ENCODE measurements around the gene ACYP2. TPM values are rescaled to one million over a fixed set of nuclear protein-coding genes. Genes with fewer than 3 reads are reported as not detected.

The ACYP2 gene
- total RNA-seq, 1 donor from 2014 or later: 5.9 TPM

DNA sequence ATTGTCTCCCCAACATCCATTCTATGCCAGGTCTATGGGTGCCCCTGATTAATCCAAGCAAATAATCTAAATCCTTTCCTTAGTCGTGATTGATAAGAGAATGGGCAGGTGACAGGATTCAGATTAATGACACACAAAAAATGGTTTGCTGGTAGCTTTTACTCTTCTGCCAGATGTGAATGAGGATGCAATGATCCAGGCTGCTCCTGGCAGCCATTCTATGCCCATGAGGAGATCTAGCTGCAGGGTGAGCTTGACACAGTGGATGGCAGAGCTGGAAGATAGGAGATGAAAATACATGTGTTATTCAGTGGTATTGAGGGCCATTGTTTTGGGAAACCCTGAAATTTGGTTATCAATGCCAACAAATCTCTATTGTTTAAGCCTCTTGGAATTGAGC is 69.7 kb downstream of the ACYP2 start:
- H3K9me3 Mint-ChIP-seq: no peaks in the 10 kb centered on the region
- H3K27me3 Mint-ChIP-seq (ENCODE audit: low read depth): no peaks in the 10 kb centered on the region
- no peak for DNase-seq (ENCODE audit: low read depth, low spot score)
- no peak overlapping the region for H3K27ac Mint-ChIP-seq (ENCODE audit: unreplicated experiment)
- no peaks in the 10 kb centered on the region for H3K4me1 Mint-ChIP-seq
- H3K4me3 Mint-ChIP-seq: no peak overlapping the region
- no peaks in the 10 kb centered on the region for H3K36me3 Mint-ChIP-seq (ENCODE audit: low read depth)
- TF ChIP-seq, protein P1, sequence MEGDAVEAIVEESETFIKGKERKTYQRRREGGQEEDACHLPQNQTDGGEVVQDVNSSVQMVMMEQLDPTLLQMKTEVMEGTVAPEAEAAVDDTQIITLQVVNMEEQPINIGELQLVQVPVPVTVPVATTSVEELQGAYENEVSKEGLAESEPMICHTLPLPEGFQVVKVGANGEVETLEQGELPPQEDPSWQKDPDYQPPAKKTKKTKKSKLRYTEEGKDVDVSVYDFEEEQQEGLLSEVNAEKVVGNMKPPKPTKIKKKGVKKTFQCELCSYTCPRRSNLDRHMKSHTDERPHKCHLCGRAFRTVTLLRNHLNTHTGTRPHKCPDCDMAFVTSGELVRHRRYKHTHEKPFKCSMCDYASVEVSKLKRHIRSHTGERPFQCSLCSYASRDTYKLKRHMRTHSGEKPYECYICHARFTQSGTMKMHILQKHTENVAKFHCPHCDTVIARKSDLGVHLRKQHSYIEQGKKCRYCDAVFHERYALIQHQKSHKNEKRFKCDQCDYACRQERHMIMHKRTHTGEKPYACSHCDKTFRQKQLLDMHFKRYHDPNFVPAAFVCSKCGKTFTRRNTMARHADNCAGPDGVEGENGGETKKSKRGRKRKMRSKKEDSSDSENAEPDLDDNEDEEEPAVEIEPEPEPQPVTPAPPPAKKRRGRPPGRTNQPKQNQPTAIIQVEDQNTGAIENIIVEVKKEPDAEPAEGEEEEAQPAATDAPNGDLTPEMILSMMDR (conservative IDR thresholded peaks at IDR 0.05): no peak

DNA sequence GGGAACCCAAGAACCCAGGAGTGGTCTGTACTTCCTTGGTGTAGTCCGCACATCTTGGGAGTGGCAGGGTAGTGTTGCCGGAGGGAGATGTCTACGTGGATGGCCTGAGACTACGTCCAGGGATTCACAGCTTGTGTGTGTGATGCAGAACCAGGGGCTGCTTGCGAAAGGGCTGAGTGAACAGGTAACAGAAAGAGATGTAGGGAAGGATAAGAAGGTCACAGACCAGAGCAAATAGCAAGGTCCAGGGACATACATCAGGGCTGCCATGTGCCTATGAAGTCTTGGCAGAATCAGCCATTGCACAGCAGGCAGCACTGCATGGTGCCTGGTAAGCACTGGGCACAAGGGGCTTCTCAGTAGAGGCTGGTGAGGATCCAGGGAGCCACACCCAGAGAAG is 71.9 kb downstream of the ACYP2 start:
- Mint-ChIP-seq H3K4me3 (no peak overlapping the region), H3K36me3 (ENCODE audit: low read depth) (no peaks in the 10 kb centered on the region), H3K9me3 (no peaks in the 10 kb centered on the region), H3K27ac (ENCODE audit: unreplicated experiment) (no peak overlapping the region), H3K27me3 (ENCODE audit: low read depth) (no peaks in the 10 kb centered on the region), H3K4me1 (no peaks in the 10 kb centered on the region)
- TF ChIP-seq, protein P1 (conservative IDR thresholded peaks at IDR 0.05): no peak
- no peak for DNase-seq (ENCODE audit: low read depth, low spot score)

DNA sequence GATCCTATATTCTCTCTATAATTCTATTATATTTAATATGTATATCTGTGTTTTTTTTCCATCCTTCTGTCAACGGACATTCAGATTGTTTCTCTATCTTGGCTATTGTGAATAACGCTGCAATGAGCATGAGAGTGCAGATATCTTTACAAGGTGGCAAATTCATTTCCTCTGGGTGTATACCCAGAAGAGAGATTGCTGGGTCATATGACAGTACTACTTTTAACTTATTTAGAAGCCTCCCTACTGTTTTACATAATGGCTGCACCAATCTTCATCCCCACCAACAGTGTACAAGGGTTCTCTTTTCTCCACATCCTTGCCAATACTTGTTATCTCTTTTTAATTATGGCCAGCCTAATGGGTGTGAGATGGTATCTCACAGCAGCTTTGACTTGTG is 74.1 kb downstream of the ACYP2 start:
- no peaks in the 10 kb centered on the region for H3K9me3 Mint-ChIP-seq
- no peak for DNase-seq (ENCODE audit: low read depth, low spot score)
- no peak overlapping the region for H3K4me3 Mint-ChIP-seq
- H3K27ac Mint-ChIP-seq (ENCODE audit: unreplicated experiment): no peak overlapping the region
- H3K4me1 Mint-ChIP-seq: no peaks in the 10 kb centered on the region
- H3K36me3 Mint-ChIP-seq (ENCODE audit: low read depth): no peaks in the 10 kb centered on the region
- H3K27me3 Mint-ChIP-seq (ENCODE audit: low read depth): no peaks in the 10 kb centered on the region
- TF ChIP-seq, protein P1 (conservative IDR thresholded peaks at IDR 0.05): no peak

DNA sequence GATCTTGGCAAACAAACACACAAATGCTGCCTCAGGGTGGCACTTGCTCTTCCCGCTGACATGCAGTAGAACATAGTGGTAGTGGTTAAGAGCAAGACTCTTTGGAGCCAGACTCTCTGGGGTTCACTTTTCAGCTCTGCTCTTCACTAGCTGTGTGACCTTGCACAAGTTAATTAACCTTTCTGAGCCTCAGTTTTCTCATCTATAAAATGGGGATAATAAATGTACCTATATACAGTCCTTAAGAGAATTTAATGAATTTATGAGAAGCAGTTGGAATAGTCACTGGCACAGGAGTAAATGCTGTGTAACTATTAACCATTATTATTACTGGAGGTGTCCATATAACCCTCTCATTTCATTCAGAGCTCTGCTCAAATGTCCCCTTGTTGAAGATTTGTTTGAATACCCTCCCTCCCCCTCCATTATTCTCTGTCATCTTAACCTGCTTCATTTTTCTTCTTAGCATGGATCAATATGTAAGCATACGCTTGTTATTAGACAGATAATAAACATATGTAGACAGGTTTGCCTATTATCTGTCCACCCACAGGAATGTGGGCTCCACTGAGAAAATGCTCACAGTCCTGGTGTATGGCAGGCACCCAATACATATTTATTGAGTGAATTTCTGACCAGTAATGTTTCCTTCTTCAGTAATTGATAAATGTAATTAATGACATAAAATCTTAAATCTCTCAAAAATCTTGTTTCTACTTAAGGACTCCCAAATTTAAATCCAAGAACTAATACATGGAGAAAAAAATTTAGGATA is 76.1 kb downstream of the ACYP2 start:
- TF ChIP-seq, protein P1 (conservative IDR thresholded peaks at IDR 0.05): no peak
- no peak overlapping the region for H3K27ac Mint-ChIP-seq (ENCODE audit: unreplicated experiment)
- H3K9me3 Mint-ChIP-seq: no peaks in the 10 kb centered on the region
- no peaks in the 10 kb centered on the region for H3K36me3 Mint-ChIP-seq (ENCODE audit: low read depth)
- no peak for DNase-seq (ENCODE audit: low read depth, low spot score)
- H3K4me3 Mint-ChIP-seq: no peak overlapping the region
- no peaks in the 10 kb centered on the region for H3K4me1 Mint-ChIP-seq
- H3K27me3 Mint-ChIP-seq (ENCODE audit: low read depth): no peaks in the 10 kb centered on the region

DNA sequence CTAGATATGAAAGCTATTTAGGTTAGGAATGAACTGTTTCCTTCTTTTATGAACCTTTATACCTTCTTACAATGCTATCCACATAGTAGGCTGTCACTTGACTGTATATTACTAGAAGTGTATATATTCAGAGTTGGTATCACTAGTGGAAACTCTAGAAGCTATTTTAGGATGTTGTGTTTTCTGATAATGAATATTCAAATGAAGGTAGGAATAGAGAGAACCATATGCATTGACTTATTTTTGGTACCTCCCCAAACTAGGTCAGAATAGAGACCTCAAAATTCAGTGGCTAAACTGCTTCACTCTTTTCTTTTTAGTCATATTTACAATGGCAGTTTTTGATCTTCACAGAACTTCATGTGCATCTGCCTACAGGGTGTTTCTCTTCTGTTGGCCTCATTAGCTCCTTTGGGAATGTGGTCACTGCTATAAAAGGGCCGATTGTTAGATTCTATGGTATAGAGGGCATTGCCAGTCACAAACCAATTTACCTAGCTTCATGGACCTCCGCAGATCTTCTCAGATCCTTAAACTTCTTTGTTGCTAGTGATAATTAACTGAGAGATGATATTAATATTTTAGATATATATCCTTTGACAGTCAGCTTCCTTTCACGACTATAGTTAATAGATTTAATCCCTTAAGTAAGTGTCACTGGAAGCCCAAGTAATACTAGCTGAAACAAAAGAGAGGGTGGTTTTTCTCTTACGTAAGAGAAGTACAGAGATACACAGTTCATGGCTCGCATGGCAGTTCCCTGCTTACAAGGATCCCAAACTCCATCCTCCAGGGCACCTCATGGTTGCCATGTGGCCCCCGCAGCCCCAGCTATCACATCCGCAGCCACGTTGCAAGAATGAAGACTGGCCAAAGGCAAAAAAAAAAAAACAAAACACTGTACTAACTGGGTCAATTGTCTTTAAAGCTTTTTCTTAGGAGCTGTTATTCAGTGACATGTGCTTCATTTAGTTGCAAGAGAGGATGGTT is 79.6 kb downstream of the ACYP2 start:
- Mint-ChIP-seq H3K27ac (ENCODE audit: unreplicated experiment) (peak overlapping the region; percentile 63), H3K36me3 (ENCODE audit: low read depth) (no peaks in the 10 kb centered on the region), H3K9me3 (peaks cover 5% of the 10 kb centered on the region), H3K4me3 (no peak overlapping the region), H3K4me1 (no peaks in the 10 kb centered on the region), H3K27me3 (ENCODE audit: low read depth) (no peaks in the 10 kb centered on the region)
- TF ChIP-seq, protein P1 (conservative IDR thresholded peaks at IDR 0.05): no peak
- DNase-seq (ENCODE audit: low read depth, low spot score): no peak

Measured in neural crest cell (in vitro differentiated cells).